Ascending aorta (tissue), 2 donors: Measurements from ENCODE around the gene RHOBTB3. TPM values are rescaled to one million over a fixed set of nuclear protein-coding genes. Genes with fewer than 3 reads are reported as not detected.
A peak's percentile ranks its signal among the peaks of the same experiment; 100 is the strongest.

ENCODE experiments used
- DNase-seq, 2 donors: peaks; one replicate each; pipeline ENCODE4 v3.0.0-alpha.2; 2019; ENCODE audit warnings: low spot score in 2 of 2
- H3K27ac ChIP-seq, 2 donors: fragments of 200-600 bp; sonication (generic); one replicate each; pipeline ENCODE4 v1.5.1; 2016 to 2017; ENCODE audit warnings: mild to moderate bottlenecking in 1 of 2
- H3K27me3 ChIP-seq: fragments of 200-600 bp; sonication (generic); one replicate; pipeline ENCODE4 v1.5.1; 2017
- H3K36me3 ChIP-seq, 2 donors: fragments of 200-600 bp; sonication (generic); one replicate each; pipeline ENCODE4 v1.5.1; 2016
- H3K4me1 ChIP-seq, 2 donors: fragments of 200-600 bp; sonication (generic); one replicate each; pipeline ENCODE4 v1.5.1; 2016 to 2017; ENCODE audit warnings: mild to moderate bottlenecking in 1 of 2
- H3K4me3 ChIP-seq, 2 donors: fragments of 200-600 bp; sonication (generic); one replicate each; pipeline ENCODE4 v1.5.1; 2016 to 2017; ENCODE audit warnings: mild to moderate bottlenecking in 1 of 2
- H3K9me3 ChIP-seq, 2 donors: fragments of 200-600 bp; sonication (generic); one replicate each; pipeline ENCODE4 v1.5.1; 2016
- intact Hi-C: fragments of 100-400 bp; cut with DNase I; formaldehyde crosslinking; loops from one replicate; pipeline ENCODE4 v1.15.1; 2023
- total RNA-seq: library from RNA; depleted of rRNA; stranded (reverse); fragments of >200 nt; gene quantifications from one replicate; pipeline ENCODE4 v1.1.0, GENCODE V29; 2016
- TF ChIP-seq, protein P1 (sequence below), 3 experiments: fragments of 200-600 bp in 2 of 3; fragments of 450-650 bp in 1 of 3; sonication (generic) in 2 of 3; IDR thresholded peaks; one replicate each; pipeline ENCODE4 v1.5.1; 2016 to 2019; ENCODE audit warnings: antibody characterized with exemption in 3 of 3, mild to moderate bottlenecking in 1 of 3, moderate library complexity in 1 of 3

The RHOBTB3 gene, protein sequence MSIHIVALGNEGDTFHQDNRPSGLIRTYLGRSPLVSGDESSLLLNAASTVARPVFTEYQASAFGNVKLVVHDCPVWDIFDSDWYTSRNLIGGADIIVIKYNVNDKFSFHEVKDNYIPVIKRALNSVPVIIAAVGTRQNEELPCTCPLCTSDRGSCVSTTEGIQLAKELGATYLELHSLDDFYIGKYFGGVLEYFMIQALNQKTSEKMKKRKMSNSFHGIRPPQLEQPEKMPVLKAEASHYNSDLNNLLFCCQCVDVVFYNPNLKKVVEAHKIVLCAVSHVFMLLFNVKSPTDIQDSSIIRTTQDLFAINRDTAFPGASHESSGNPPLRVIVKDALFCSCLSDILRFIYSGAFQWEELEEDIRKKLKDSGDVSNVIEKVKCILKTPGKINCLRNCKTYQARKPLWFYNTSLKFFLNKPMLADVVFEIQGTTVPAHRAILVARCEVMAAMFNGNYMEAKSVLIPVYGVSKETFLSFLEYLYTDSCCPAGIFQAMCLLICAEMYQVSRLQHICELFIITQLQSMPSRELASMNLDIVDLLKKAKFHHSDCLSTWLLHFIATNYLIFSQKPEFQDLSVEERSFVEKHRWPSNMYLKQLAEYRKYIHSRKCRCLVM
- 153 TPM for total RNA-seq

DNA sequence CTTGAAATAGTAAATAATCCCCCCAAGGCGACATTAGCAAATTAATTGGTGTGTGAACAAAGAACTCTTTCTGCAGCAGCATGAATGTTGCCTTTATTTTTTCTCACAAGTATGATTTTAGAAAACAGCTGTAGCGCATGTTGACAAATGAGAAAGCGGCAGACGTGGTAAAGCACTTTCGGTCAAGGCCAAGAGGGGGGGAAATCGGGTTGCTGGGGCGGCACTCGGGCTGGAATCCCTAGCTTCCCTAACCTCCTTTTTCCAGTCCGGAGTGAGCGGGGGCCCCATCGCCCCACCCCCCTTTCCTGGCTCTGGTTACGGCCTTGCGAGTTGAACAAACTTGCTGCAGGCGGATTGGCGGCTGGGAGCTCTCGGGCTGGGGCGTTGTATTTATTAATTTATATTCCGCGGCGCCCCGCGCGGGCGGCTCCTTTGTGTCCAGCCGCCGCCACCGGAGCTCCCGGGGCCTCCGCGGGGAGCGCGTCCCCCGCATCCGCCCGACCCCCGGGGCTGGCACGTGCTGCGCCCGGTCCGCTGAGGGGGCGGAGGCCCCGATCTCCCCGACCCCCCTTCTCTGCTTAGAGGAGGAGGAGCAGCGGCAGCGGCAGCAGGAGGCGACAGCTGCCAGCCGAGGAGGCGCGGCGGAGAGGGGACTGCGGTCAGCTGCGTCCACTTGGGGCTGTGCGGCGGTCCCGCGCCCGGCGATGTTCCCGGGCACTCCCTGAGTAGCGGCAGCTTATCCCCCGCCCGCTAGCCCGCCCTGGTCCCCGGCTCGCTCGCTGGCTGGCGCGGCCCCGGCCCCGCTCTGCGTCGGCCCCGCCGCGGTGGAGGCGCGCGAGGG is at the start of gene RHOBTB3:
Gene RHOBTB3 (plus strand): TSS at position 607 of the 841 bp plus-strand sequence. CDS start 347 bp downstream, outside the sequence.
- DNase-seq, result peak; percentile 50 to 90
- intact Hi-C loops, result loop anchor here (2.0 to 10.0 kb wide), 4 partner anchors 69 to 176 kb away; partner anchors contain the start of genes ARSK, RFESD and SKIC3
- peak within 1 kb of the TSS; percentile 89 for H3K27ac ChIP-seq
- peak within 1 kb of the TSS; percentile 72 to 94 for H3K4me3 ChIP-seq
- H3K4me1 ChIP-seq, result peaks cover 0 to 22% of the 10 kb centered on the region in 2 donors
- H3K9me3 ChIP-seq, result no peaks in the 10 kb centered on the region
- no peaks in the 10 kb centered on the region for H3K36me3 ChIP-seq
- TF ChIP-seq, protein P1, sequence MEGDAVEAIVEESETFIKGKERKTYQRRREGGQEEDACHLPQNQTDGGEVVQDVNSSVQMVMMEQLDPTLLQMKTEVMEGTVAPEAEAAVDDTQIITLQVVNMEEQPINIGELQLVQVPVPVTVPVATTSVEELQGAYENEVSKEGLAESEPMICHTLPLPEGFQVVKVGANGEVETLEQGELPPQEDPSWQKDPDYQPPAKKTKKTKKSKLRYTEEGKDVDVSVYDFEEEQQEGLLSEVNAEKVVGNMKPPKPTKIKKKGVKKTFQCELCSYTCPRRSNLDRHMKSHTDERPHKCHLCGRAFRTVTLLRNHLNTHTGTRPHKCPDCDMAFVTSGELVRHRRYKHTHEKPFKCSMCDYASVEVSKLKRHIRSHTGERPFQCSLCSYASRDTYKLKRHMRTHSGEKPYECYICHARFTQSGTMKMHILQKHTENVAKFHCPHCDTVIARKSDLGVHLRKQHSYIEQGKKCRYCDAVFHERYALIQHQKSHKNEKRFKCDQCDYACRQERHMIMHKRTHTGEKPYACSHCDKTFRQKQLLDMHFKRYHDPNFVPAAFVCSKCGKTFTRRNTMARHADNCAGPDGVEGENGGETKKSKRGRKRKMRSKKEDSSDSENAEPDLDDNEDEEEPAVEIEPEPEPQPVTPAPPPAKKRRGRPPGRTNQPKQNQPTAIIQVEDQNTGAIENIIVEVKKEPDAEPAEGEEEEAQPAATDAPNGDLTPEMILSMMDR (IDR thresholded peaks at IDR 0.05), result no peak
- no peaks in the 10 kb centered on the region for H3K27me3 ChIP-seq

DNA sequence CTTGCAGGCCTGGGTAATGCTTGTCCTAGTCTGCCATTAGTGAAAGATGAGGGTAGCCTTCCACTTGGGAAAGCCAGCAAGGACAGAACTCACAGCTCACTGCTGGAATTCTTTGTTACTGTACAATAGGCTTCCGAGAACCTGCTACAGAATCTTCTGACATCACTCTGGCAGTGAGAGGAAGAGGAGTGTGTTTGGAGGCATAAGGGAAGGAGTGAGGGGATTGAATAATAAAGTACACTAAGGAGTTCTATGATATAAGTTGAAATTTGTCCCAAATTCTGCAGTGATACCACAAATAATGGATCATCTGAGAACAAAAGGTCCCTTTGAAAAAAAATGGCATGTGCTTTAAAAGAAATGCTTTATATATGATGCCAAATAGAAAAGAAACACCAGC is 48.2 kb upstream of the RHOBTB3 start, which contains the start of gene SPATA9:
Gene SPATA9 (minus strand): TSS at position 101 of the 400 bp plus-strand sequence. CDS start 137 bp downstream, outside the sequence.
- Histone ChIP-seq H3K36me3 (no peaks in the 10 kb centered on the region), H3K27me3 (no peaks in the 10 kb centered on the region), H3K27ac (no peak within 1 kb of the TSS), H3K9me3 (no peaks in the 10 kb centered on the region), H3K4me3 (no peak within 1 kb of the TSS), H3K4me1 (no peaks in the 10 kb centered on the region)
- TF ChIP-seq, protein P1 (IDR thresholded peaks at IDR 0.05), result no peak
- DNase-seq, result no peak
- intact Hi-C loops, result no loop called here

DNA sequence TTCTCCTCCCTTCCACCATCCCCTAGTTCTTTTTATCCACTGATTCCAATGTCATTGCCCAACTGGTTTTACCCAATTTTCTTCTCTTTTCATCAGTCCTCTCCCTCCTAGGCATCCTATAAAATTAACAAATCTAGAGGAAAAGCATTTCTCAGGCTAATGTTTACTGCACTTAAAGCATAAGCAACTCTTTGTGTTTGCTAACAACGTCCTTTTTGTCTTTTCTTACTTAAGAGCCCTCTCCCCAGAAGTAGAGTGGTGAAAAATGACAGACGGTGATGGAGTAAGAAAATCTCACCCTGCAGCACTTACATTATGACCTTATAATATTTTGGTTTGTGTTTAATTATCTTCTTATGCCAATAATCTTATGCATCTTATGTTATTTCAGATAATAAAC is 46.8 kb upstream of the RHOBTB3 start:
- intact Hi-C loops, result no loop called here
- DNase-seq, result no peak
- no peak overlapping the region for H3K27ac ChIP-seq
- no peaks in the 10 kb centered on the region for H3K27me3 ChIP-seq
- H3K4me3 ChIP-seq, result no peak overlapping the region
- H3K36me3 ChIP-seq, result no peaks in the 10 kb centered on the region
- TF ChIP-seq, protein P1 (IDR thresholded peaks at IDR 0.05), result no peak
- H3K4me1 ChIP-seq, result no peaks in the 10 kb centered on the region
- H3K9me3 ChIP-seq, result no peaks in the 10 kb centered on the region

DNA sequence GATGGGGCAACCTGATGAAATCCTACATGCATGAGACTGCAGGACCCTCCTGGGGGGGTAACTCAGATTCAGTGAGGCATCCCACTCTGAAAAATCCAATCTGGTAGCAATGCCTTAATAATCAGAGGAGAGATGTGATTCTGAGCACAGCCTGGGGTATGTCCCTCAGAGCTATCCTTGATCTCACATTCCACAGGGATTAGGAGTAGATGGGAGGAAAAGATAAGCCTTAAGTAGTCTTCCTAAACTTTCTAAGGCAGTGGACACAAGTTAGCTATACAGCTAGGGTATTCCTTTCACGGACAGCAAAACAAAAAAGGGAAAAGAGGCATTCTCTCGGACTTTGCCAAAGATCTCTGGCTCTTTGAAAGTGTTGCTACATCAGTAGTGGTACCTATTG is 44.5 kb upstream of the RHOBTB3 start:
- no peaks in the 10 kb centered on the region for H3K27me3 ChIP-seq
- DNase-seq, result no peak
- no peaks in the 10 kb centered on the region for H3K4me1 ChIP-seq
- intact Hi-C loops, result no loop called here
- no peaks in the 10 kb centered on the region for H3K9me3 ChIP-seq
- H3K27ac ChIP-seq, result no peak overlapping the region
- no peaks in the 10 kb centered on the region for H3K36me3 ChIP-seq
- H3K4me3 ChIP-seq, result no peak overlapping the region
- TF ChIP-seq, protein P1 (IDR thresholded peaks at IDR 0.05), result no peak

DNA sequence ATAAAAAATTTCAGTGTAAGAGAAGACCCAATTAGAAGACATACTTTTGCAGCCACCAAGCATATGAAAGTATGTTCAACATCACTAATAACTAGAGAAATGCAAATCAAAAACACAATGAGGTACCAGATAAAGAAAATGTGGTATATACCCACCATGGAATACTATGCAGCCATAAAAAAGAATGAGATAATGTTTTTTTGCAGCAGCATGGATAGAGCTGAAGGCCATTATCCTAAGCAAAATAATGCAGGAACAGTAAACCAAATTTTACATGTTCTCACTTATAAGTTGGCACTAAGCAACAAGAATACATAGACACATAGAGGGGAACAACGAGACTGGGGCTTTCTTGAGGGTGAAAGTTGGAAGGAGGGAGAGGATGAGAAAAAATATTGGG is 41.5 kb upstream of the RHOBTB3 start:
- intact Hi-C loops, result no loop called here
- no peaks in the 10 kb centered on the region for H3K27me3 ChIP-seq
- DNase-seq, result no peak
- H3K4me3 ChIP-seq, result no peak overlapping the region
- no peaks in the 10 kb centered on the region for H3K9me3 ChIP-seq
- H3K36me3 ChIP-seq, result no peaks in the 10 kb centered on the region
- no peak overlapping the region for H3K27ac ChIP-seq
- TF ChIP-seq, protein P1 (IDR thresholded peaks at IDR 0.05), result no peak
- H3K4me1 ChIP-seq, result no peaks in the 10 kb centered on the region
